ENCODE measurements around the gene NUDCD2. TPM values are rescaled to one million over a fixed set of nuclear protein-coding genes. Genes with fewer than 3 reads are reported as not detected.

NUDCD2 gene
- total RNA-seq, 1 experiment from 2014 or later, result 56.8 TPM

DNA sequence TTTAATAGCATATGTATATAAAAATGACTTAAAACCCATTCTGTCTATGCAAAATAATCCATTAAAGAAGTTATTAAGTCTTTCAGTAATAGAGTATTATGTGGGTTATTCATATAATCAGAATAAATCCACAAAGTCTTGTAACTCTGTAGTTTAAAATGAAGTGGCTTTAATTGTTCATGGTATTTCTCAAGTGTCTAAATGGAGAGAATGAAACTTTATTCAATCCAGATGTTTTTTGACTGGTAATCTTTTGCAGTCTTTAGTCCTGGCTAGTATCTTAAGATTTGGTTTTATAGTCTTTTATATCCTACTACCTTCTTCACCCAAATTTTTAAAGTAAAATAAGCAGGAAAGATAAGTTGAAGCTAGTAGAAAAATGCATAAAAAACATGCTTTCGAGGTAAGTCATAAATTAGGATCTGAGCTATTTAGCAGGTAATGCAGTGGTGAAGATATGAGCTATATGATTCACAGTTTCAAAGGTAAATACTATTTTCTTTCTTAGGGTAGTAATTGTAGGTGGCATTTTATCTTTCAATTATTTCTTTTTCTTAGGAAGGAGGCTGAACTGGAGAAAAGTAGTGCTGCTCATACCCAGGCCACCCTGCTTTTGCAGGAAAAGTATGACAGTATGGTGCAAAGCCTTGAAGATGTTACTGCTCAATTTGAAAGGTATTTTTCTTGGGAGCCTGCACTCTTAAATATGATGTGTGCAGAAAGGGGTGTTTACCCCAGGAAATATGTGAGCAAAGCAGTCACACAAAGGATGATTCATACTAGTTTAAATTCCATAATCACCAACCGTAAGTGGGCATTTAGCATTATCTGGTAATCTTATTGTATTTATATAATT is 18.5 kb upstream of the NUDCD2 start:
- Histone ChIP-seq H3K79me2 (ENCODE audit: insufficient read depth, low read length) (no peaks in the 10 kb centered on the region), H2AFZ (ENCODE audit: low read depth, low read length, poor library complexity, severe bottlenecking) (no peak overlapping the region), H4K20me1 (ENCODE audit: insufficient read depth) (no peaks in the 10 kb centered on the region), H3K4me1 (ENCODE audit: control insufficient read depth in 1 of 2, insufficient read depth in 2 of 2, low read length in 2 of 2) (no peaks in the 10 kb centered on the region), H3K9ac (ENCODE audit: low read length) (no peak overlapping the region), H3K9me3 (ENCODE audit: control insufficient read depth in 1 of 2, insufficient read depth in 1 of 2, low read depth in 1 of 2, low read length in 2 of 2) (no peaks in the 10 kb centered on the region), H3K27me3 (ENCODE audit: insufficient read depth, low read length) (no peaks in the 10 kb centered on the region), H3K4me2 (ENCODE audit: low read length) (no peak overlapping the region), H3K27ac (ENCODE audit: low read depth, low read length) (no peak overlapping the region), H3K4me3 (replicated peaks in 1 of 2; ENCODE audit: low read depth in 1 of 2, low read length in 2 of 2) (no peak overlapping the region), H3K36me3 (ENCODE audit: control insufficient read depth in 1 of 2, insufficient read depth in 2 of 2, low read length in 2 of 2) (peaks cover 41 to 65% of the 10 kb centered on the region in 2 experiments), H3K9me2 (ENCODE audit: insufficient read depth) (no peaks in the 10 kb centered on the region)
- ChIA-PET POLR2A (interaction anchor here (0.6 kb wide), 1 partner anchor 40 kb away, joined by 5 read pairs; no protein-coding TSS in a partner anchor), RAD21 (ENCODE audit: low non-redundant PET in 1 of 2, low total read pairs in 2 of 2, uncharacterized antibody in 2 of 2, unreplicated experiment in 2 of 2) (no interaction called here), CTCF (interaction anchor here (0.9 kb wide), 1 partner anchor 10 kb away, joined by 3 read pairs; no protein-coding TSS in a partner anchor)
- no peak for TF ChIP-seq JUND (IDR thresholded peaks at IDR 0.05)
- TF ChIP-seq, protein P1, sequence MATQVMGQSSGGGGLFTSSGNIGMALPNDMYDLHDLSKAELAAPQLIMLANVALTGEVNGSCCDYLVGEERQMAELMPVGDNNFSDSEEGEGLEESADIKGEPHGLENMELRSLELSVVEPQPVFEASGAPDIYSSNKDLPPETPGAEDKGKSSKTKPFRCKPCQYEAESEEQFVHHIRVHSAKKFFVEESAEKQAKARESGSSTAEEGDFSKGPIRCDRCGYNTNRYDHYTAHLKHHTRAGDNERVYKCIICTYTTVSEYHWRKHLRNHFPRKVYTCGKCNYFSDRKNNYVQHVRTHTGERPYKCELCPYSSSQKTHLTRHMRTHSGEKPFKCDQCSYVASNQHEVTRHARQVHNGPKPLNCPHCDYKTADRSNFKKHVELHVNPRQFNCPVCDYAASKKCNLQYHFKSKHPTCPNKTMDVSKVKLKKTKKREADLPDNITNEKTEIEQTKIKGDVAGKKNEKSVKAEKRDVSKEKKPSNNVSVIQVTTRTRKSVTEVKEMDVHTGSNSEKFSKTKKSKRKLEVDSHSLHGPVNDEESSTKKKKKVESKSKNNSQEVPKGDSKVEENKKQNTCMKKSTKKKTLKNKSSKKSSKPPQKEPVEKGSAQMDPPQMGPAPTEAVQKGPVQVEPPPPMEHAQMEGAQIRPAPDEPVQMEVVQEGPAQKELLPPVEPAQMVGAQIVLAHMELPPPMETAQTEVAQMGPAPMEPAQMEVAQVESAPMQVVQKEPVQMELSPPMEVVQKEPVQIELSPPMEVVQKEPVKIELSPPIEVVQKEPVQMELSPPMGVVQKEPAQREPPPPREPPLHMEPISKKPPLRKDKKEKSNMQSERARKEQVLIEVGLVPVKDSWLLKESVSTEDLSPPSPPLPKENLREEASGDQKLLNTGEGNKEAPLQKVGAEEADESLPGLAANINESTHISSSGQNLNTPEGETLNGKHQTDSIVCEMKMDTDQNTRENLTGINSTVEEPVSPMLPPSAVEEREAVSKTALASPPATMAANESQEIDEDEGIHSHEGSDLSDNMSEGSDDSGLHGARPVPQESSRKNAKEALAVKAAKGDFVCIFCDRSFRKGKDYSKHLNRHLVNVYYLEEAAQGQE (IDR thresholded peaks at IDR 0.05; ENCODE audit: low read depth), result no peak
- TF ChIP-seq SRF (IDR thresholded peaks at IDR 0.05; ENCODE audit: low read depth), result no peak
- no peak for TF ChIP-seq POLR2AphosphoS5 (IDR thresholded peaks at IDR 0.05; ENCODE audit: low read depth, low read length)
- TF ChIP-seq, protein P2, sequence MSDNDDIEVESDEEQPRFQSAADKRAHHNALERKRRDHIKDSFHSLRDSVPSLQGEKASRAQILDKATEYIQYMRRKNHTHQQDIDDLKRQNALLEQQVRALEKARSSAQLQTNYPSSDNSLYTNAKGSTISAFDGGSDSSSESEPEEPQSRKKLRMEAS (IDR thresholded peaks at IDR 0.05), result no peak
- TF ChIP-seq, protein P3, sequence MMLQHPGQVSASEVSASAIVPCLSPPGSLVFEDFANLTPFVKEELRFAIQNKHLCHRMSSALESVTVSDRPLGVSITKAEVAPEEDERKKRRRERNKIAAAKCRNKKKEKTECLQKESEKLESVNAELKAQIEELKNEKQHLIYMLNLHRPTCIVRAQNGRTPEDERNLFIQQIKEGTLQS (IDR thresholded peaks at IDR 0.05), result no peak
- TF ChIP-seq, protein P4, sequence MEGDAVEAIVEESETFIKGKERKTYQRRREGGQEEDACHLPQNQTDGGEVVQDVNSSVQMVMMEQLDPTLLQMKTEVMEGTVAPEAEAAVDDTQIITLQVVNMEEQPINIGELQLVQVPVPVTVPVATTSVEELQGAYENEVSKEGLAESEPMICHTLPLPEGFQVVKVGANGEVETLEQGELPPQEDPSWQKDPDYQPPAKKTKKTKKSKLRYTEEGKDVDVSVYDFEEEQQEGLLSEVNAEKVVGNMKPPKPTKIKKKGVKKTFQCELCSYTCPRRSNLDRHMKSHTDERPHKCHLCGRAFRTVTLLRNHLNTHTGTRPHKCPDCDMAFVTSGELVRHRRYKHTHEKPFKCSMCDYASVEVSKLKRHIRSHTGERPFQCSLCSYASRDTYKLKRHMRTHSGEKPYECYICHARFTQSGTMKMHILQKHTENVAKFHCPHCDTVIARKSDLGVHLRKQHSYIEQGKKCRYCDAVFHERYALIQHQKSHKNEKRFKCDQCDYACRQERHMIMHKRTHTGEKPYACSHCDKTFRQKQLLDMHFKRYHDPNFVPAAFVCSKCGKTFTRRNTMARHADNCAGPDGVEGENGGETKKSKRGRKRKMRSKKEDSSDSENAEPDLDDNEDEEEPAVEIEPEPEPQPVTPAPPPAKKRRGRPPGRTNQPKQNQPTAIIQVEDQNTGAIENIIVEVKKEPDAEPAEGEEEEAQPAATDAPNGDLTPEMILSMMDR (IDR thresholded peaks at IDR 0.05 in 2 of 3, conservative IDR thresholded peaks at IDR 0.05 in 1 of 3; ENCODE audit: borderline replicate concordance in 1 of 3, insufficient read depth in 1 of 3, low read depth in 2 of 3, low read length in 2 of 3), result no peak
- TF ChIP-seq FOSL1 (IDR thresholded peaks at IDR 0.05; ENCODE audit: low read depth), result no peak
- TF ChIP-seq CEBPB (IDR thresholded peaks at IDR 0.05; ENCODE audit: low read depth), result no peak
- ATAC-seq (no peak), DNase-seq (ENCODE audit: low read depth, low spot score) (no peak)
- intact Hi-C loops (cut with micrococcal nuclease), result no loop called here
- no TSS peak for BruUV-seq (replicated peaks)

Measured in HCT116 (cell line).